GM23248 (cell line): ENCODE data around the gene EXOC3L2.

Experiments used
- EZH2 ChIP-seq: fragments of 200-600 bp; sonication (generic); IDR thresholded peaks from 2 replicates; pipeline ENCODE4 v1.6.1; 2018; ENCODE audit warnings: antibody characterized with exemption, mild to moderate bottlenecking; ENCODE audit not compliant: insufficient read depth, poor library complexity, severe bottlenecking
- EZH2phosphoT487 ChIP-seq: fragments of 200-600 bp; sonication (generic); IDR thresholded peaks from 2 replicates; pipeline ENCODE4 v1.6.1; 2018; ENCODE audit warnings: antibody characterized with exemption, moderate library complexity, mild to moderate bottlenecking, low read depth; ENCODE audit not compliant: insufficient read depth

- no peak for TF ChIP-seq EZH2
- no peak for TF ChIP-seq EZH2phosphoT487
These were observed 21.3 kb downstream of the EXOC3L2 start for GRCh38 chr19:45223879-45224278.
